HepG2 (cell line): ENCODE results near the gene STK10. TPM values are rescaled to one million over a fixed set of nuclear protein-coding genes. Genes with fewer than 3 reads are reported as not detected.
A peak's percentile ranks its signal among the peaks of the same experiment; 100 is the strongest.

Source experiments
- FOXK2 ChIP-seq: fragments of 450-650 bp; IDR thresholded peaks from 2 replicates; pipeline ENCODE4 v1.6.1; 2016
- NFYC ChIP-seq: IDR thresholded peaks from 2 replicates; pipeline ENCODE4 v1.6.1; 2016; ENCODE audit warnings: missing genetic modification reagents, missing compliant biosample characterization
- USF2 ChIP-seq, 2 experiments: sonication (generic) in 1 of 2; formaldehyde crosslinking in 1 of 2; IDR thresholded peaks; 2 replicates each; pipeline versions ENCODE4 v1.5.1 to v1.6.1; 2011 to 2020; ENCODE audit warnings: borderline replicate concordance in 1 of 2, low read depth in 1 of 2, low read length in 1 of 2, mild to moderate bottlenecking in 1 of 2, missing genetic modification reagents in 1 of 2, moderate library complexity in 1 of 2
- ZMAT3 ChIP-seq: sonication (generic); formaldehyde crosslinking; conservative IDR thresholded peaks from 2 replicates; pipeline ENCODE4 v1.7.0; 2021; ENCODE audit warnings: missing genetic modification reagents
- ZNF773 ChIP-seq: sonication (generic); formaldehyde crosslinking; IDR thresholded peaks from 2 replicates; pipeline ENCODE4 v1.4.0; 2020; ENCODE audit warnings: missing genetic modification reagents, borderline replicate concordance
- polyA plus RNA-seq, 8 experiments: library from polyadenylated mRNA; depleted of rRNA in 3 of 8; stranded (reverse) in 7 of 8; unstranded in 1 of 8; fragments of >200 nt; fragmentation: Illumina TruSeq in 4 of 8; extraction: Trizol in 4 of 8; gene quantifications; 2 replicates each; pipeline versions ENCODE4 v1.2.1 to v1.2.3, GENCODE V29; 2011 to 2016; ENCODE audit warnings: low read depth in 4 of 8, missing spikeins in 1 of 8, mixed read lengths in 1 of 8; ENCODE audit not compliant: insufficient read depth in 1 of 8
- total RNA-seq, 5 experiments: library from RNA; depleted of rRNA; stranded (reverse); fragments of >200 nt; fragmentation: Illumina TruSeq; extraction: Trizol; gene quantifications; 2 replicates each; pipeline ENCODE4 v1.2.3, GENCODE V29; 2016; ENCODE audit warnings: low read depth in 1 of 5
- TF ChIP-seq, protein P1 (sequence below): sonication (generic); formaldehyde crosslinking; IDR thresholded peaks from 2 replicates; pipeline ENCODE4 v1.4.0; 2020; ENCODE audit warnings: mild to moderate bottlenecking, missing genetic modification reagents
- TF ChIP-seq, protein P2 (sequence below): sonication (generic); formaldehyde crosslinking; IDR thresholded peaks from 2 replicates; pipeline ENCODE4 v1.8.0; 2022; ENCODE audit warnings: missing genetic modification reagents, mild to moderate bottlenecking, borderline replicate concordance
- TF ChIP-seq, protein P3 (sequence below): sonication (generic); formaldehyde crosslinking; IDR thresholded peaks from one replicate; pipeline ENCODE4 v1.5.1; 2020; ENCODE audit warnings: mild to moderate bottlenecking, missing genetic modification reagents; ENCODE audit errors: not compliant biosample characterization

STK10 gene
- total and polyA plus RNA-seq, 2 of the 13 experiments (the other 11 are each of a cell fraction or from before 2014, with no cell fraction given): 7.0 to 7.2 TPM

- TF ChIP-seq USF2 (IDR thresholded peaks at IDR 0.05; ENCODE audit: low read depth, low read length): no peak
- no peak for TF ChIP-seq USF2 (CRISPR knock-in tag; IDR thresholded peaks at IDR 0.05; ENCODE audit: borderline replicate concordance)
- TF ChIP-seq FOXK2: no peak
- TF ChIP-seq, protein P1, sequence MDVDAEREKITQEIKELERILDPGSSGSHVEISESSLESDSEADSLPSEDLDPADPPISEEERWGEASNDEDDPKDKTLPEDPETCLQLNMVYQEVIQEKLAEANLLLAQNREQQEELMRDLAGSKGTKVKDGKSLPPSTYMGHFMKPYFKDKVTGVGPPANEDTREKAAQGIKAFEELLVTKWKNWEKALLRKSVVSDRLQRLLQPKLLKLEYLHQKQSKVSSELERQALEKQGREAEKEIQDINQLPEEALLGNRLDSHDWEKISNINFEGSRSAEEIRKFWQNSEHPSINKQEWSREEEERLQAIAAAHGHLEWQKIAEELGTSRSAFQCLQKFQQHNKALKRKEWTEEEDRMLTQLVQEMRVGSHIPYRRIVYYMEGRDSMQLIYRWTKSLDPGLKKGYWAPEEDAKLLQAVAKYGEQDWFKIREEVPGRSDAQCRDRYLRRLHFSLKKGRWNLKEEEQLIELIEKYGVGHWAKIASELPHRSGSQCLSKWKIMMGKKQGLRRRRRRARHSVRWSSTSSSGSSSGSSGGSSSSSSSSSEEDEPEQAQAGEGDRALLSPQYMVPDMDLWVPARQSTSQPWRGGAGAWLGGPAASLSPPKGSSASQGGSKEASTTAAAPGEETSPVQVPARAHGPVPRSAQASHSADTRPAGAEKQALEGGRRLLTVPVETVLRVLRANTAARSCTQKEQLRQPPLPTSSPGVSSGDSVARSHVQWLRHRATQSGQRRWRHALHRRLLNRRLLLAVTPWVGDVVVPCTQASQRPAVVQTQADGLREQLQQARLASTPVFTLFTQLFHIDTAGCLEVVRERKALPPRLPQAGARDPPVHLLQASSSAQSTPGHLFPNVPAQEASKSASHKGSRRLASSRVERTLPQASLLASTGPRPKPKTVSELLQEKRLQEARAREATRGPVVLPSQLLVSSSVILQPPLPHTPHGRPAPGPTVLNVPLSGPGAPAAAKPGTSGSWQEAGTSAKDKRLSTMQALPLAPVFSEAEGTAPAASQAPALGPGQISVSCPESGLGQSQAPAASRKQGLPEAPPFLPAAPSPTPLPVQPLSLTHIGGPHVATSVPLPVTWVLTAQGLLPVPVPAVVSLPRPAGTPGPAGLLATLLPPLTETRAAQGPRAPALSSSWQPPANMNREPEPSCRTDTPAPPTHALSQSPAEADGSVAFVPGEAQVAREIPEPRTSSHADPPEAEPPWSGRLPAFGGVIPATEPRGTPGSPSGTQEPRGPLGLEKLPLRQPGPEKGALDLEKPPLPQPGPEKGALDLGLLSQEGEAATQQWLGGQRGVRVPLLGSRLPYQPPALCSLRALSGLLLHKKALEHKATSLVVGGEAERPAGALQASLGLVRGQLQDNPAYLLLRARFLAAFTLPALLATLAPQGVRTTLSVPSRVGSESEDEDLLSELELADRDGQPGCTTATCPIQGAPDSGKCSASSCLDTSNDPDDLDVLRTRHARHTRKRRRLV: 0 out of 2 replicates have a peak, but pooled peaks have one; percentile 55
- no peak for TF ChIP-seq ZMAT3
- TF ChIP-seq, protein P2, sequence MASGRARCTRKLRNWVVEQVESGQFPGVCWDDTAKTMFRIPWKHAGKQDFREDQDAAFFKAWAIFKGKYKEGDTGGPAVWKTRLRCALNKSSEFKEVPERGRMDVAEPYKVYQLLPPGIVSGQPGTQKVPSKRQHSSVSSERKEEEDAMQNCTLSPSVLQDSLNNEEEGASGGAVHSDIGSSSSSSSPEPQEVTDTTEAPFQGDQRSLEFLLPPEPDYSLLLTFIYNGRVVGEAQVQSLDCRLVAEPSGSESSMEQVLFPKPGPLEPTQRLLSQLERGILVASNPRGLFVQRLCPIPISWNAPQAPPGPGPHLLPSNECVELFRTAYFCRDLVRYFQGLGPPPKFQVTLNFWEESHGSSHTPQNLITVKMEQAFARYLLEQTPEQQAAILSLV (CRISPR knock-in tag): no peak
- TF ChIP-seq ZNF773: no peak
- TF ChIP-seq NFYC: peak; percentile 80
- TF ChIP-seq, protein P3, sequence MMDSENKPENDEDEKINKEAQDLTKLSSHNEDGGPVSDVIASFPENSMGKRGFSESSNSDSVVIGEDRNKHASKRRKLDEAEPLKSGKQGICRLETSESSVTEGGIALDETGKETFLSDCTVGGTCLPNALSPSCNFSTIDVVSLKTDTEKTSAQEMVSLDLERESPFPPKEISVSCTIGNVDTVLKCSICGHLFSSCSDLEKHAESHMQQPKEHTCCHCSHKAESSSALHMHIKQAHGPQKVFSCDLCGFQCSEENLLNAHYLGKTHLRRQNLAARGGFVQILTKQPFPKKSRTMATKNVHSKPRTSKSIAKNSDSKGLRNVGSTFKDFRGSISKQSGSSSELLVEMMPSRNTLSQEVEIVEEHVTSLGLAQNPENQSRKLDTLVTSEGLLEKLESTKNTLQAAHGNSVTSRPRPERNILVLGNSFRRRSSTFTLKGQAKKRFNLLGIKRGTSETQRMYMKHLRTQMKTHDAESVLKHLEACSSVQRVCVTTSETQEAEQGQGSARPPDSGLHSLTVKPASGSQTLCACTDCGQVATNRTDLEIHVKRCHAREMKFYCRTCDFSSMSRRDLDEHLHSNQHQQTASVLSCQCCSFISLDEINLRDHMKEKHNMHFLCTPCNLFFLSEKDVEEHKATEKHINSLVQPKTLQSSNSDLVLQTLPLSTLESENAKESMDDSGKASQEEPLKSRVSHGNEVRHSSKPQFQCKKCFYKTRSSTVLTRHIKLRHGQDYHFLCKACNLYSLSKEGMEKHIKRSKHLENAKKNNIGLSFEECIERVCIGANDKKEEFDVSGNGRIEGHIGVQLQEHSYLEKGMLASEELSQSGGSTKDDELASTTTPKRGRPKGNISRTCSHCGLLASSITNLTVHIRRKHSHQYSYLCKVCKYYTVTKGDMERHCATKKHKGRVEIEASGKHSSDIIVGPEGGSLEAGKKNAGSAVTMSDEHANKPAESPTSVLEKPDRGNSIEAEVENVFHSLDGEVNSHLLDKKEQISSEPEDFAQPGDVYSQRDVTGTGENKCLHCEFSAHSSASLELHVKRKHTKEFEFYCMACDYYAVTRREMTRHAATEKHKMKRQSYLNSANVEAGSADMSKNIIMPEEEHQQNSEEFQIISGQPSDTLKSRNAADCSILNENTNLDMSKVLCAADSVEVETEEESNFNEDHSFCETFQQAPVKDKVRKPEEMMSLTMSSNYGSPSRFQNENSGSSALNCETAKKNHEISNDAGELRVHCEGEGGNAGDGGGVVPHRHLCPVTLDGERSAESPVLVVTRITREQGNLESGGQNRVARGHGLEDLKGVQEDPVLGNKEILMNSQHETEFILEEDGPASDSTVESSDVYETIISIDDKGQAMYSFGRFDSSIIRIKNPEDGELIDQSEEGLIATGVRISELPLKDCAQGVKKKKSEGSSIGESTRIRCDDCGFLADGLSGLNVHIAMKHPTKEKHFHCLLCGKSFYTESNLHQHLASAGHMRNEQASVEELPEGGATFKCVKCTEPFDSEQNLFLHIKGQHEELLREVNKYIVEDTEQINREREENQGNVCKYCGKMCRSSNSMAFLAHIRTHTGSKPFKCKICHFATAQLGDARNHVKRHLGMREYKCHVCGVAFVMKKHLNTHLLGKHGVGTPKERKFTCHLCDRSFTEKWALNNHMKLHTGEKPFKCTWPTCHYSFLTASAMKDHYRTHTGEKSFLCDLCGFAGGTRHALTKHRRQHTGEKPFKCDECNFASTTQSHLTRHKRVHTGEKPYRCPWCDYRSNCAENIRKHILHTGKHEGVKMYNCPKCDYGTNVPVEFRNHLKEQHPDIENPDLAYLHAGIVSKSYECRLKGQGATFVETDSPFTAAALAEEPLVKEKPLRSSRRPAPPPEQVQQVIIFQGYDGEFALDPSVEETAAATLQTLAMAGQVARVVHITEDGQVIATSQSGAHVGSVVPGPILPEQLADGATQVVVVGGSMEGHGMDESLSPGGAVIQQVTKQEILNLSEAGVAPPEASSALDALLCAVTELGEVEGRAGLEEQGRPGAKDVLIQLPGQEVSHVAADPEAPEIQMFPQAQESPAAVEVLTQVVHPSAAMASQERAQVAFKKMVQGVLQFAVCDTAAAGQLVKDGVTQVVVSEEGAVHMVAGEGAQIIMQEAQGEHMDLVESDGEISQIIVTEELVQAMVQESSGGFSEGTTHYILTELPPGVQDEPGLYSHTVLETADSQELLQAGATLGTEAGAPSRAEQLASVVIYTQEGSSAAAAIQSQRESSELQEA (CRISPR knock-in tag): no peak
Measured at GRCh38 chr5:172188033-172188892, at the start of gene STK10 (continued).
